Measurements from ENCODE around the gene EXD3. TPM values are rescaled to one million over a fixed set of nuclear protein-coding genes. Genes with fewer than 3 reads are reported as not detected.

EXD3 gene
- total RNA-seq, 1 experiment from 2014 or later = 15.3 TPM

GRCh38 chr9:137336735-137337134, 86.2 kb downstream of the EXD3 start:
- no CpG with 5 or more reads among the region's 2 CpGs for WGBS (ENCODE audit: extremely low coverage, insufficient read length, low lambda C conversion rate)
- TF ChIP-seq, protein P1, sequence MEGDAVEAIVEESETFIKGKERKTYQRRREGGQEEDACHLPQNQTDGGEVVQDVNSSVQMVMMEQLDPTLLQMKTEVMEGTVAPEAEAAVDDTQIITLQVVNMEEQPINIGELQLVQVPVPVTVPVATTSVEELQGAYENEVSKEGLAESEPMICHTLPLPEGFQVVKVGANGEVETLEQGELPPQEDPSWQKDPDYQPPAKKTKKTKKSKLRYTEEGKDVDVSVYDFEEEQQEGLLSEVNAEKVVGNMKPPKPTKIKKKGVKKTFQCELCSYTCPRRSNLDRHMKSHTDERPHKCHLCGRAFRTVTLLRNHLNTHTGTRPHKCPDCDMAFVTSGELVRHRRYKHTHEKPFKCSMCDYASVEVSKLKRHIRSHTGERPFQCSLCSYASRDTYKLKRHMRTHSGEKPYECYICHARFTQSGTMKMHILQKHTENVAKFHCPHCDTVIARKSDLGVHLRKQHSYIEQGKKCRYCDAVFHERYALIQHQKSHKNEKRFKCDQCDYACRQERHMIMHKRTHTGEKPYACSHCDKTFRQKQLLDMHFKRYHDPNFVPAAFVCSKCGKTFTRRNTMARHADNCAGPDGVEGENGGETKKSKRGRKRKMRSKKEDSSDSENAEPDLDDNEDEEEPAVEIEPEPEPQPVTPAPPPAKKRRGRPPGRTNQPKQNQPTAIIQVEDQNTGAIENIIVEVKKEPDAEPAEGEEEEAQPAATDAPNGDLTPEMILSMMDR (conservative IDR thresholded peaks at IDR 0.05) = no peak
- H3K27me3 Mint-ChIP-seq (ENCODE audit: low read depth) = peaks cover 15% of the 10 kb centered on the region

More at GRCh38 chr9:137336735-137337134, 86.2 kb downstream of the EXD3 start:
- Histone ChIP-seq H3K56ac (ENCODE audit: insufficient read length, low read depth, low read length) (no peak overlapping the region), H4K20me1 (ENCODE audit: control insufficient read depth, insufficient read depth, insufficient read length) (no peaks in the 10 kb centered on the region), H3K27ac (ENCODE audit: insufficient read length, low read depth, low read length) (no peak overlapping the region), H2BK12ac (ENCODE audit: insufficient read length, low read depth, low read length) (no peak overlapping the region), H2BK20ac (ENCODE audit: low read depth, low read length, poor library complexity, severe bottlenecking) (no peak overlapping the region), H3T11ph (ENCODE audit: low read length) (no peak overlapping the region), H4K8ac (replicated peaks; ENCODE audit: insufficient read length, low read depth, low read length) (no peak overlapping the region), H3K9me3 (ENCODE audit: control insufficient read depth, low read depth, low read length) (no peaks in the 10 kb centered on the region), H3K79me1 (ENCODE audit: insufficient read depth, low read depth, low read length, poor library complexity, severe bottlenecking) (no peaks in the 10 kb centered on the region), H2BK5ac (ENCODE audit: insufficient read length, low read length) (no peak overlapping the region), H2AFZ (ENCODE audit: low read length) (no peak overlapping the region), H3K4me2 (ENCODE audit: insufficient read depth, insufficient read length, low read length) (no peak overlapping the region), H3K4me1 (ENCODE audit: insufficient read depth, low read length) (no peaks in the 10 kb centered on the region), H3K14ac (ENCODE audit: insufficient read depth, low read length) (no peak overlapping the region), H4K91ac (ENCODE audit: insufficient read length, low read depth, low read length) (no peak overlapping the region), H2BK120ac (ENCODE audit: low read depth, low read length, poor library complexity, severe bottlenecking) (no peak overlapping the region), H3K79me2 (ENCODE audit: insufficient read depth, low read length) (no peaks in the 10 kb centered on the region), H2AK5ac (ENCODE audit: insufficient read length, low read length) (no peak overlapping the region), H3K23ac (ENCODE audit: insufficient read length, low read depth, low read length) (no peak overlapping the region), H3K18ac (ENCODE audit: insufficient read length, low read depth, low read length) (no peak overlapping the region), H3K23me2 (ENCODE audit: insufficient read length, low read depth, low read length, poor library complexity, severe bottlenecking) (no peaks in the 10 kb centered on the region), H3K9ac (ENCODE audit: extremely low read depth, insufficient read length, low read length) (no peak overlapping the region), H4K5ac (ENCODE audit: insufficient read length, low read depth, low read length) (no peak overlapping the region), H2BK15ac (ENCODE audit: low read depth, low read length) (no peak overlapping the region), H3K4ac (ENCODE audit: low read depth, low read length) (no peak overlapping the region), H3K27me3 (ENCODE audit: insufficient read depth, low read length) (no peaks in the 10 kb centered on the region)
- no peak overlapping the region for H3K27ac Mint-ChIP-seq
- peaks cover 26 to 79% of the 10 kb centered on the region in 2 experiments for H3K9me3 Mint-ChIP-seq
- no peak overlapping the region for H3K4me3 Mint-ChIP-seq
- peaks cover 0 to 10% (median 0%) of the 10 kb centered on the region in 3 experiments; a peak in 3 of 7 replicates for H3K36me3 Mint-ChIP-seq (ENCODE audit: insufficient read depth in 1 of 3, low read depth in 3 of 3)
- H3K4me1 Mint-ChIP-seq = peaks cover 0 to 5% of the 10 kb centered on the region in 2 experiments; a peak in 2 of 4 replicates
- no peak for DNase-seq
